Measurements from ENCODE around the gene STRIP2.

Gene STRIP2

GRCh38 chr7:129422727-129423126, 11.5 kb upstream of the STRIP2 start:
- no peak overlapping the region for H3K4me3 ChIP-seq (replicated peaks; ENCODE audit: low read depth, low read length)
- no peak for TF ChIP-seq CTCF (IDR thresholded peaks at IDR 0.05; ENCODE audit: low read length, missing control alignments)

DNA sequence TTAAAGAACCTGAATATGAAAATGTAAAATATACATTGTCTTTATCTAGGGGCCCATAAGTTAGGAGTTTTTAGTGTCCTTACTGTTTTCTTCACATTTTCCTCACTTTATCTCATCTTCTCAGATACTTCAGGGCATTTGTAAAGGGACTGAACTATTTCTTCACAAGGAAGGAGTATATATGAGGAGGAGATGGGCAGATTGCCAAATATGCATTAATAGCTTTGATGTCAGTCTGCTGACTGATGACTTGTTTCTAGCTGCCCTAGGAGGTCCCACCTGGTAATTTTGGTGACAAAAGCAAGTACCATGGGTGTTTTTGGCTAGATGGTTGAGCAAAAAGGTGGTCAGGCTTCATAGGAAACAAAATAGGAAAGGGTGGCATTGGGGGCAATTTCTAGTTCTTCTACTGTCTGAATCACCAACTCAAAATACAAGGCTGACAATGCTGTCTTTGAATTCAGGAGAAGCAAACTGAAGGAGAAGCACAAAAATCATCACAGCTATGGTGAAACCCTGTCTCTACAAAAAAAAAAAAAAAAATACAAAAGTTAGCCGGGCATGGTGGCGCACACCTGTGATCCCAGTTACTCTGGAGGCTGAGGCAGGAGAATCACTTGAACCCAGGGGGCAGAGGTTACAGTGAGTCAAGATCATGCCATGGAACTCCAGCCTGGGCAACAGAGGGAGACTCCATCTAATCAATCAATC, 10.4 kb upstream of the STRIP2 start:
- DNase-seq (ENCODE audit: low read depth): peak; percentile 61
- H3K4me3 ChIP-seq (replicated peaks; ENCODE audit: low read depth, low read length): no peak overlapping the region
- TF ChIP-seq CTCF (IDR thresholded peaks at IDR 0.05; ENCODE audit: low read length, missing control alignments): no peak

More at GRCh38 chr7:129422727-129423126, 11.5 kb upstream of the STRIP2 start:
- DNase-seq (ENCODE audit: low read depth): no peak

DNA sequence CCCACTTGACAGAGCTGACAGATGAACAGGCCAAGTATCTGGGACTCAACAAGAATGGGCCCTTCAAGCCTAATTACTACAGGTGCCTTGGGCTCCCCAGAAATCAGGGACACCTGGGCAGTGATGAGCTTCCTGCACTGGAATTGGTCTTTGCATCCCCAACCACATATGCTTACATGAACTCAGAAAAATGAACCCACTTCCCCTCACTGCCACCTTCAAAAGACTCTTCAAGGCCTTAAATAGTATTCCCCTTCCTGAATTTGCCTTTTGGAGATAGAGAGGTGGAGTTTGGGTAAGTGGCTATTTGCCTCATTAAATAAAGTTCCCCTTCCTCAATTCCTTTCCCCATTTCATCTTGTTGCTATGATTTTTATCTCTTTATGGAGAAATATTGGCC, 7.8 kb upstream of the STRIP2 start:
- TF ChIP-seq CTCF (IDR thresholded peaks at IDR 0.05; ENCODE audit: low read length, missing control alignments): no peak
- no peak overlapping the region for H3K4me3 ChIP-seq (replicated peaks; ENCODE audit: low read depth, low read length)
- no peak for DNase-seq (ENCODE audit: low read depth)

DNA sequence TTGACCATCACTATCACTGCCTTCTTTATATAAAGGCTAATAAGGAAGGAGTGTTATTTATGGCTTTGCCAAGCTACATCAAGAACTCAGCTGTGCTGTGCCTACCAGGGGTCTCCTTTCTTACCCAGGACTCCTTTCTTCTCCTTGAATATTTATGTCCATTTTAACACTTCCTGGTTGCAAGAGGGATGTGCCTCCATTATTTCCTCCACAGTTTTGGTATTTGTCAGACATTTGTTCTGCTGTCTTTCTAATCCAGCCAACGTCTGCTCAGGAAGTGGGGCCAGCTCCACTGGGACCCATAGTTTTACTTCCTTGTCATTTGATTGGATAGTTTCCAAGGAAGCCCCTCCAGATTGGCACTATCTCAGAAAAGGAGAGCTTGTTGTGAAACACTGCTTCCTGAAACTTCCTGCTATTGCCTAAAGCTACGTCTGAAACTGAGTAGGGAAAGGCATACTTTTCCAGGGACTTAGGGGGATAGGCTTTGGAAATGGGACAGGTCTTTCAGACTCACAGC, 6.6 kb upstream of the STRIP2 start:
- no peak for TF ChIP-seq CTCF (IDR thresholded peaks at IDR 0.05; ENCODE audit: low read length, missing control alignments)
- DNase-seq (ENCODE audit: low read depth): peak; percentile 36
- H3K4me3 ChIP-seq (replicated peaks; ENCODE audit: low read depth, low read length): no peak overlapping the region

DNA sequence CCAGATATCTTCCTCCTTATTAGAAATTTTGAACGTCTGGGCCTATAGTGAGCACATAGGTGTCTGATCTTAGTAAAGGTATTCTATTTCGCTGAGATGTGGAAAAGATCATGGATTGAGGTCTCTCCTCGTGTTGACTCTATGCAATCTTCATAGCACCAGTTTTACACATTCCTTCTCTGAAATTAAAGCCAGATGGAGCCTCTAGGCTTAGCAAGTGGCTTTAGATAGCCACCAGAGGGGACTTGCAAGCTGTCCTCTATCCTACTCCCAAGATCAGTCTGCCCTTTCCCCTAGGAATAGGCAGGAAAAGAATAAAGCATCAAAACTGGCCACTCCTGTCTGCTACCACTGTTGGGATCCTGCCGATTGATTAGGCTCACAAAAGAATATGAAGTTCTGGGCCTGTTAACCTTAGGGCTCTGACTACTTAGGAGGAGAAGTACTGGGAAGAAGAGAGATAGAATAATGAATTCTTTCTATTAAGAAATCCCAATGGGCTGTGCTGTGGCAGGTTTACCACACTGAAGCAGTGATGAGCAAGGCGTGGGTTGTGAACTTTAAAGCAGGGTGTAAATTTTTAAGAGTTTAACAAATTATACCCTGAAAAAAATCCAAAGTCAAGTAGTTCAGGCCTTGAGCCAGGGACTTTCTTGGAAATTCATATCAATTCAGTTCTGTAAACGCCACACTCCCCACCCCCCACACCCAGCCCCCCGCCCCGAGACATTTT, 2.2 kb upstream of the STRIP2 start:
- no peak for DNase-seq (ENCODE audit: low read depth)
- TF ChIP-seq CTCF (IDR thresholded peaks at IDR 0.05; ENCODE audit: low read length, missing control alignments): no peak
- H3K4me3 ChIP-seq (replicated peaks; ENCODE audit: low read depth, low read length): no peak overlapping the region

DNA sequence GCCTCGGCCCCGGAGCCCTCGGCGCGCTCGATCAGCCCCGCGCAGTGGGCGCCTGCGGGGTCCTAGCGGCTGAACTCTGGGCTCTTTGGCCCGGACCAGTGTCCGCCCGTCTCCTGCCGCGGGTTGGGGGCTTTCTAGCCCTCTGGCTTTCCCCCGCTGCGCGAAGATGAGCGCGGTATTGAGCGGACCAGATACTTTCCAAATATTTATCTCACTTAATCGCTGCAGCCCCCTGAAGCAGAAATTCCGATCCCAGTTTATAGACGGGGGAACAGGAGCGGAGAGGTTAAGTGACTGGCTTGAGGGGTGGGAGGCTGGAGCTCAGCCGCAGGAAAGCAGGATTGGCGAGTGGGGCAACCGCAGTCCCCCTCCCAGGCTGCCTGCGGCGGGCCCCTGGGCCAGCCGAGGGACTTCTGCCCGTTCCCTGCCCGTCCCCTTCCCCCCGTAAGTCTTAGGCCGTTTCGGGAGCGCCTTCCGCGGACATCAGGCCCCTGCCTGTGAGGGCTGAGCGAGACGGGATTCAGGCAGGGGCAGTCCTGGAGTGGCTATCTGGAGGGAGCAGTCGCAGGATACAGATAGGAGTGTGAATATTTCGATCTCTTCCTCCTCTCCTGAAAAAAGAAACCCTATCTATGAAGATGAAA, 565 bp downstream of the STRIP2 start:
- DNase-seq (ENCODE audit: low read depth): peak; percentile 26
- peak overlapping the region; percentile 81 for H3K4me3 ChIP-seq (replicated peaks; ENCODE audit: low read depth, low read length)
- TF ChIP-seq CTCF (IDR thresholded peaks at IDR 0.05; ENCODE audit: low read length, missing control alignments): no peak
